Calu3 (cell line): ENCODE results near the gene SLC26A9. TPM values are rescaled to one million over a fixed set of nuclear protein-coding genes. Genes with fewer than 3 reads are reported as not detected.

Experiments
- BruUV-seq: library from RNA; stranded (reverse); fragments of 400-500 nt; replicated peaks from 2 replicates; lab custom pipeline; 2021; lab: Mats Ljungman, UMichigan
- CTCF ChIA-PET: fragments of 300-600 bp; sonication (Branson Sonifier 250); formaldehyde crosslinking; loops from one replicate; lab custom pipeline; 2022; ENCODE audit warnings: antibody characterized with exemption; lab: Charles Lee
- DNase-seq: peaks from one replicate; pipeline ENCODE4 v3.0.0; 2022
- H3K27ac Mint-ChIP-seq: one replicate; pipeline ENCODE4 v1.8.0; 2022; ENCODE audit warnings: mixed read lengths; ENCODE audit not compliant: unreplicated experiment
- H3K27me3 Mint-ChIP-seq: one replicate; pipeline ENCODE4 v1.8.0; 2022; ENCODE audit warnings: mixed read lengths; ENCODE audit not compliant: unreplicated experiment
- H3K36me3 Mint-ChIP-seq: one replicate; pipeline ENCODE4 v1.8.0; 2022; ENCODE audit warnings: mild to moderate bottlenecking, moderate library complexity, mixed read lengths; ENCODE audit not compliant: insufficient read depth, unreplicated experiment
- H3K4me1 Mint-ChIP-seq: one replicate; pipeline ENCODE4 v1.8.0; 2022; ENCODE audit warnings: mild to moderate bottlenecking, low read depth, mixed read lengths; ENCODE audit not compliant: unreplicated experiment
- H3K4me3 Mint-ChIP-seq: one replicate; pipeline ENCODE4 v1.8.0; 2022; ENCODE audit warnings: mild to moderate bottlenecking, low read depth, moderate library complexity, mixed read lengths; ENCODE audit not compliant: unreplicated experiment
- H3K9me3 Mint-ChIP-seq: one replicate; pipeline ENCODE4 v1.8.0; 2022; ENCODE audit warnings: low read depth, mixed read lengths; ENCODE audit not compliant: unreplicated experiment
- intact Hi-C: fragments of 100-400 bp; cut with micrococcal nuclease; formaldehyde crosslinking; loops from one replicate; pipeline ENCODE4 v1.10.0; 2022; ENCODE audit not compliant: unreplicated experiment
- total RNA-seq: library from RNA; stranded (reverse); gene quantifications from 2 replicates; pipeline ENCODE4 v1.2.3, GENCODE V29; 2022
- TF ChIP-seq, protein P1 (sequence below): fragments of 200-600 bp; IDR thresholded peaks from one replicate; pipeline ENCODE4 v1.8.0; 2022; ENCODE audit warnings: antibody characterized with exemption; ENCODE audit not compliant: unreplicated experiment

The SLC26A9 gene
- total RNA-seq, 1 experiment from 2014 or later: 7.6 TPM

DNA sequence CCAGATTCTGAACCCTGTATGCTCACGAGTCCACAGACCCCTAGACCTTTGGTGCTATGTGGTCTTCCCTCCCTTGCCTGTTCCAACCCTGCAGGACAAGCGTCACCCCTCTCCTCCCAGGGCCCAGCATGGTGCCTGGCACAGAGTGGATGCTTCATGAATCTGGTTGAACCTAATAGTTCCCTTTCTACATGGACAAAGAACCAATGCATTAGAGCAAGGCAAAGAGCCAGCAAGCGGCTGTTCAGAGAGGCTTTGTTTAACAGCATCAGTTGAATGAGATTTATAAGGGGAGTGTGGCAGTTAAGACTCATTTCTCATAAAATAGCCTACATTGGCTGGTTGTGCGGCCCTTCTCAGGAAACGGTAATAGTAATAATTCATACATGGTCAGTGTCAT, 14.9 kb downstream of the SLC26A9 start:
- H3K27ac Mint-ChIP-seq: no peak overlapping the region
- BruUV-seq: no TSS peak

DNA sequence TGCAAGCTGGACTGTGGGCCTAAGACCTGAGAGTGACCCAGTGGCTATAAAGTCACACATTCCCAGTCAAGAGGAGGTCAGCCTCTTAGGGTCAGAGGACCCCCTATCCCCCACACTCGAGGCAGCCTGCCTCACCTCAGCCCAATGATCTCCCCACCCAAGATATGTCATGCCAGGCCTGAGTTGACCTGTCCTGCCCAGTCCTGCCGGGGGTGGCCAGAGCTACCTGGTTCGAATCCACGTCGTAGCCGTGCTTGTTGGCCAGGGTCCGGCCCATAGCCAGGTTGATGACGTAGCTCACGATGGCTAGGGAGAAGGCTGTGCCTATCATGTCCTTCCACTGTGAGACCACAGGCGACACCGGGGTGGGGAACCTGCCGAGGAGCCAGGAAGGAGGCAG, 15.6 kb downstream of the SLC26A9 start:
- DNase-seq: no peak
- Mint-ChIP-seq H3K4me3 (no peak overlapping the region), H3K27me3 (no peaks in the 10 kb centered on the region), H3K36me3 (no peaks in the 10 kb centered on the region), H3K27ac (no peak overlapping the region), H3K4me1 (peaks cover 3% of the 10 kb centered on the region), H3K9me3 (no peaks in the 10 kb centered on the region)
- intact Hi-C loops: no loop called here
- CTCF ChIA-PET: interaction anchor here (1.4 kb wide), 1 partner anchor 9 kb away, joined by 3 read pairs; no protein-coding TSS in a partner anchor
- TF ChIP-seq, protein P1, sequence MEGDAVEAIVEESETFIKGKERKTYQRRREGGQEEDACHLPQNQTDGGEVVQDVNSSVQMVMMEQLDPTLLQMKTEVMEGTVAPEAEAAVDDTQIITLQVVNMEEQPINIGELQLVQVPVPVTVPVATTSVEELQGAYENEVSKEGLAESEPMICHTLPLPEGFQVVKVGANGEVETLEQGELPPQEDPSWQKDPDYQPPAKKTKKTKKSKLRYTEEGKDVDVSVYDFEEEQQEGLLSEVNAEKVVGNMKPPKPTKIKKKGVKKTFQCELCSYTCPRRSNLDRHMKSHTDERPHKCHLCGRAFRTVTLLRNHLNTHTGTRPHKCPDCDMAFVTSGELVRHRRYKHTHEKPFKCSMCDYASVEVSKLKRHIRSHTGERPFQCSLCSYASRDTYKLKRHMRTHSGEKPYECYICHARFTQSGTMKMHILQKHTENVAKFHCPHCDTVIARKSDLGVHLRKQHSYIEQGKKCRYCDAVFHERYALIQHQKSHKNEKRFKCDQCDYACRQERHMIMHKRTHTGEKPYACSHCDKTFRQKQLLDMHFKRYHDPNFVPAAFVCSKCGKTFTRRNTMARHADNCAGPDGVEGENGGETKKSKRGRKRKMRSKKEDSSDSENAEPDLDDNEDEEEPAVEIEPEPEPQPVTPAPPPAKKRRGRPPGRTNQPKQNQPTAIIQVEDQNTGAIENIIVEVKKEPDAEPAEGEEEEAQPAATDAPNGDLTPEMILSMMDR: no peak
- no TSS peak for BruUV-seq

More for the DNA sequence above, 14.9 kb downstream of the SLC26A9 start:
- Mint-ChIP-seq H3K36me3 (peaks cover 1% of the 10 kb centered on the region), H3K9me3 (no peaks in the 10 kb centered on the region), H3K27me3 (no peaks in the 10 kb centered on the region), H3K4me1 (peaks cover 10% of the 10 kb centered on the region), H3K4me3 (no peak overlapping the region)
- TF ChIP-seq, protein P1: no peak
- CTCF ChIA-PET: interaction anchor here (1.4 kb wide), 1 partner anchor 9 kb away, joined by 3 read pairs; no protein-coding TSS in a partner anchor
- intact Hi-C loops: no loop called here
- no peak for DNase-seq

DNA sequence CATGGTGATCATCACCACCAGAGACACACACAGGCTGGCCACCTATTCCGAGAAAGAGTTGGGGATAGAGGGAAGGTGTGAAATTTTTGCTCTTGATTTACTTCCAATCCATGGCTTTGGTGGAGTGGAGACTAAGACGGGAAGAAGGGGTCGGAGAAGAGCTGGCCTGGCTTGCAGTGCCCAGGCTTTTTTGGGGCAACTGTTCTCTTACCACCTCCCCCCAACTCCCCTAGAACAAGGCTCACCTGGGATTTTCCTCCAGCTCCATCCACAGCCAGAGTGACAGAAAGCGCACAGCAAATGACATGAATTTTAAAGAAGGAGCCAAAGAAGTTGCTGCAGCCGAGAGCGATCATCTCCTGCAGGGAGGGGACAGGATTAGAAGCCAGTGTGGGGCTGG, 16.0 kb downstream of the SLC26A9 start:
- Mint-ChIP-seq H3K27ac (no peak overlapping the region), H3K9me3 (no peaks in the 10 kb centered on the region), H3K4me3 (no peak overlapping the region), H3K4me1 (no peaks in the 10 kb centered on the region), H3K27me3 (no peaks in the 10 kb centered on the region), H3K36me3 (no peaks in the 10 kb centered on the region)
- BruUV-seq: no TSS peak
- CTCF ChIA-PET: interaction anchor here (1.4 kb wide), 1 partner anchor 8 kb away, joined by 3 read pairs; no protein-coding TSS in a partner anchor
- intact Hi-C loops: no loop called here
- TF ChIP-seq, protein P1: no peak
- DNase-seq: no peak

DNA sequence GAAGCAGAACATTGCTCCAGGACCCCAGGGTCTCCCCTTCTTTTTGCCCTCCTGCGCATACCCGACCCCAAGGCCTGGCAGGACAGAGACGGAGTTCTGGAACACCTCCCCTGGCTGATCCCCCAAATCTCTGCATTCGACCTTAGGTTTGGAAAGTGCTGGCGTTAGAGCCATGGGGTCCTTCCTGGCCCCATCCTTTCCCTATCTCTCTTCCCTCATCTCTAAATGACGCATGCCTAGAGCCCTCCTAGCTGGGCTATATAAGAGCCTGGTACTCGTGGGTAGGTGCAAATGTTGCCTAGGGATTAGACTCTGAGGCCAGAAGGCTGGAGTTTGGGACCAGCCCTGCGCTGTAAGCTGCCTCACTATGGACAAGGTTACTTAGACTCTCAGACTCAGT, 16.6 kb downstream of the SLC26A9 start:
- Mint-ChIP-seq H3K27ac (no peak overlapping the region), H3K9me3 (no peaks in the 10 kb centered on the region), H3K36me3 (no peaks in the 10 kb centered on the region), H3K4me3 (no peak overlapping the region), H3K4me1 (no peaks in the 10 kb centered on the region), H3K27me3 (no peaks in the 10 kb centered on the region)
- no TSS peak for BruUV-seq
- intact Hi-C loops: no loop called here
- no peak for DNase-seq
- TF ChIP-seq, protein P1: no peak
- CTCF ChIA-PET: interaction anchor here (1.0 kb wide), 1 partner anchor 50 kb away, joined by 3 read pairs; no protein-coding TSS in a partner anchor
